Karpas-422 (cell line): Measurements from ENCODE around the gene NATD1. TPM values are rescaled to one million over a fixed set of nuclear protein-coding genes. Genes with fewer than 3 reads are reported as not detected.

ENCODE experiments used
- DNase-seq: peaks from one replicate; pipeline ENCODE4 v3.0.0-alpha.2; 2015
- H2AFZ ChIP-seq: fragments of 200-600 bp; sonication (generic); 2 replicates; pipeline ENCODE4 v1.6.1; 2014; ENCODE audit warnings: antibody characterized with exemption, low read length, mixed read lengths
- H3K27ac ChIP-seq: fragments of 200-600 bp; sonication (generic); 2 replicates; pipeline ENCODE4 v1.5.1; 2014; ENCODE audit warnings: mild to moderate bottlenecking, low read length, moderate library complexity
- H3K27me3 ChIP-seq: fragments of 200-600 bp; sonication (generic); 2 replicates; pipeline ENCODE4 v1.6.1; 2014; ENCODE audit warnings: low read length, mixed read lengths
- H3K36me3 ChIP-seq: fragments of 200-600 bp; sonication (generic); 2 replicates; pipeline ENCODE4 v1.6.1; 2014; ENCODE audit warnings: low read length, mixed read lengths; ENCODE audit not compliant: insufficient read depth
- H3K4me1 ChIP-seq: fragments of 200-600 bp; sonication (generic); 2 replicates; pipeline ENCODE4 v1.6.1; 2014; ENCODE audit warnings: mild to moderate bottlenecking, low read length, mixed read lengths
- H3K4me2 ChIP-seq: fragments of 200-600 bp; sonication (generic); 2 replicates; pipeline ENCODE4 v1.6.1; 2014; ENCODE audit warnings: low read length, low read depth, mild to moderate bottlenecking; ENCODE audit not compliant: poor library complexity, severe bottlenecking
- H3K4me3 ChIP-seq: fragments of 200-600 bp; sonication (generic); 2 replicates; pipeline ENCODE4 v1.5.1; 2014; ENCODE audit warnings: mild to moderate bottlenecking, antibody characterized with exemption, low read length, mixed read lengths
- H3K79me2 ChIP-seq: fragments of 200-600 bp; sonication (generic); 2 replicates; pipeline ENCODE4 v1.6.1; 2014; ENCODE audit warnings: mild to moderate bottlenecking, low read length, mixed read lengths
- H3K9ac ChIP-seq: fragments of 200-600 bp; sonication (generic); 2 replicates; pipeline ENCODE4 v1.6.0; 2014; ENCODE audit warnings: low read length
- H3K9me2 ChIP-seq: fragments of 200-600 bp; sonication (generic), shearing (Covaris generic); replicated peaks from 2 replicates; pipeline ENCODE4 v1.6.0; 2014; ENCODE audit warnings: mild to moderate bottlenecking, low read length, moderate library complexity; ENCODE audit not compliant: insufficient read depth
- H3K9me3 ChIP-seq: fragments of 300-700, 200-600 bp; sonication (generic); 2 replicates; pipeline ENCODE4 v1.6.1; 2014; ENCODE audit warnings: low read length, mixed read lengths
- H4K20me1 ChIP-seq: fragments of 200-600 bp; sonication (generic); 2 replicates; pipeline ENCODE4 v1.6.1; 2014; ENCODE audit warnings: mild to moderate bottlenecking, antibody characterized with exemption, low read length, low read depth; ENCODE audit not compliant: insufficient read depth
- total RNA-seq: library from RNA; depleted of rRNA; stranded (reverse); fragments of >200 nt; shearing (Covaris generic); gene quantifications from 2 replicates; pipeline ENCODE4 v1.2.3, GENCODE V29; 2014; ENCODE audit warnings: low replicate concordance

The NATD1 gene
- total RNA-seq, 1 experiment from 2014 or later: 0.45 TPM

- Histone ChIP-seq H3K27ac (no peak overlapping the region), H3K9ac (no peak overlapping the region), H3K36me3 (peaks cover 8% of the 10 kb centered on the region; the same call in 1 of the 2 replicates), H3K79me2 (peaks cover 88% of the 10 kb centered on the region), H3K9me2 (no peaks in the 10 kb centered on the region), H3K4me3 (no peak overlapping the region), H2AFZ (no peak overlapping the region), H3K4me1 (no peaks in the 10 kb centered on the region), H3K27me3 (no peaks in the 10 kb centered on the region), H4K20me1 (peaks cover 46% of the 10 kb centered on the region; the same call in 1 of the 2 replicates), H3K9me3 (no peaks in the 10 kb centered on the region), H3K4me2 (no peak overlapping the region)
- DNase-seq: no peak
Observed at GRCh38 chr17:21202512-21202911, 50.7 kb downstream of the NATD1 start.

- no peak for DNase-seq
- Histone ChIP-seq H3K9ac (no peak overlapping the region), H3K9me2 (no peaks in the 10 kb centered on the region), H3K27me3 (no peaks in the 10 kb centered on the region), H3K4me3 (no peak overlapping the region), H3K4me2 (no peak overlapping the region), H3K27ac (no peak overlapping the region), H3K4me1 (no peaks in the 10 kb centered on the region), H2AFZ (no peak overlapping the region), H3K36me3 (peaks cover 8% of the 10 kb centered on the region; the same call in 1 of the 2 replicates), H3K9me3 (no peaks in the 10 kb centered on the region), H4K20me1 (peaks cover 46% of the 10 kb centered on the region; the same call in 1 of the 2 replicates), H3K79me2 (peaks cover 81% of the 10 kb centered on the region)
Observed at GRCh38 chr17:21201874-21202273, 51.3 kb downstream of the NATD1 start.

- peaks cover 8% of the 10 kb centered on the region; the same call in 1 of the 2 replicates for H3K36me3 ChIP-seq
- H3K4me1 ChIP-seq: no peaks in the 10 kb centered on the region
- DNase-seq: no peak
- H3K9ac ChIP-seq: no peak overlapping the region
- H3K4me2 ChIP-seq: no peak overlapping the region
- H3K4me3 ChIP-seq: no peak overlapping the region
- H3K79me2 ChIP-seq: peaks cover 75% of the 10 kb centered on the region
- H3K27ac ChIP-seq: no peak overlapping the region
- H2AFZ ChIP-seq: no peak overlapping the region
- H3K27me3 ChIP-seq: no peaks in the 10 kb centered on the region
- no peaks in the 10 kb centered on the region for H3K9me2 ChIP-seq
- H4K20me1 ChIP-seq: peaks cover 46% of the 10 kb centered on the region; the same call in 1 of the 2 replicates
- H3K9me3 ChIP-seq: no peaks in the 10 kb centered on the region
Observed at GRCh38 chr17:21201298-21201595, 52.0 kb downstream of the NATD1 start.

- Histone ChIP-seq H3K27me3 (no peaks in the 10 kb centered on the region), H2AFZ (no peak overlapping the region), H3K9me2 (no peaks in the 10 kb centered on the region), H3K9me3 (no peaks in the 10 kb centered on the region), H3K4me3 (no peak overlapping the region), H3K27ac (no peak overlapping the region), H3K9ac (no peak overlapping the region), H3K36me3 (peaks cover 8% of the 10 kb centered on the region; the same call in 1 of the 2 replicates), H4K20me1 (peaks cover 46% of the 10 kb centered on the region; the same call in 1 of the 2 replicates), H3K79me2 (peaks cover 70% of the 10 kb centered on the region), H3K4me1 (no peaks in the 10 kb centered on the region), H3K4me2 (no peak overlapping the region)
- DNase-seq: no peak
Observed at GRCh38 chr17:21200590-21201297, 52.5 kb downstream of the NATD1 start.

GRCh38 chr17:21199856-21200255 lies 53.4 kb downstream of the NATD1 start:
- H4K20me1 ChIP-seq: peaks cover 38% of the 10 kb centered on the region; the same call in 1 of the 2 replicates

GRCh38 chr17:21199311-21199710 lies 53.9 kb downstream of the NATD1 start:
- Histone ChIP-seq H3K79me2 (peaks cover 56% of the 10 kb centered on the region), H3K4me3 (no peak overlapping the region), H3K27me3 (no peaks in the 10 kb centered on the region), H3K4me1 (no peaks in the 10 kb centered on the region), H2AFZ (no peak overlapping the region), H3K9ac (no peak overlapping the region), H3K27ac (no peak overlapping the region), H3K4me2 (no peak overlapping the region), H3K9me3 (no peaks in the 10 kb centered on the region), H3K36me3 (peaks cover 8% of the 10 kb centered on the region; the same call in 1 of the 2 replicates), H3K9me2 (no peaks in the 10 kb centered on the region), H4K20me1 (peaks cover 32% of the 10 kb centered on the region; the same call in 1 of the 2 replicates)
- DNase-seq: no peak

More at GRCh38 chr17:21199856-21200255, 53.4 kb downstream of the NATD1 start:
- no peak overlapping the region for H3K27ac ChIP-seq
- no peaks in the 10 kb centered on the region for H3K4me1 ChIP-seq
- H3K4me2 ChIP-seq: no peak overlapping the region
- H3K9ac ChIP-seq: no peak overlapping the region
- no peak overlapping the region for H2AFZ ChIP-seq
- no peaks in the 10 kb centered on the region for H3K27me3 ChIP-seq
- H3K9me2 ChIP-seq: no peaks in the 10 kb centered on the region
- no peak overlapping the region for H3K4me3 ChIP-seq
- peaks cover 61% of the 10 kb centered on the region for H3K79me2 ChIP-seq
- H3K9me3 ChIP-seq: no peaks in the 10 kb centered on the region
- no peak for DNase-seq
- H3K36me3 ChIP-seq: peaks cover 8% of the 10 kb centered on the region; the same call in 1 of the 2 replicates

- Histone ChIP-seq H3K4me3 (no peak overlapping the region), H3K4me1 (no peaks in the 10 kb centered on the region), H3K36me3 (peaks cover 8% of the 10 kb centered on the region; the same call in 1 of the 2 replicates), H3K9ac (no peak overlapping the region), H3K27me3 (no peaks in the 10 kb centered on the region), H3K9me2 (no peaks in the 10 kb centered on the region), H3K9me3 (no peaks in the 10 kb centered on the region), H2AFZ (no peak overlapping the region), H3K4me2 (no peak overlapping the region), H3K27ac (no peak overlapping the region), H4K20me1 (peaks cover 32% of the 10 kb centered on the region; the same call in 1 of the 2 replicates), H3K79me2 (peaks cover 50% of the 10 kb centered on the region)
- no peak for DNase-seq
Observed at GRCh38 chr17:21198411-21198810, 54.8 kb downstream of the NATD1 start.

GRCh38 chr17:21196126-21196525 lies 57.1 kb downstream of the NATD1 start:
- Histone ChIP-seq H3K9me2 (no peaks in the 10 kb centered on the region), H3K79me2 (peaks cover 28% of the 10 kb centered on the region), H3K9me3 (no peaks in the 10 kb centered on the region), H3K9ac (no peak overlapping the region), H3K4me1 (no peaks in the 10 kb centered on the region), H3K4me2 (no peak overlapping the region), H3K27me3 (no peaks in the 10 kb centered on the region), H3K27ac (no peak overlapping the region), H4K20me1 (peaks cover 21% of the 10 kb centered on the region; the same call in 1 of the 2 replicates), H2AFZ (no peak overlapping the region), H3K4me3 (no peak overlapping the region), H3K36me3 (peaks cover 8% of the 10 kb centered on the region; the same call in 1 of the 2 replicates)
- no peak for DNase-seq
